B cell (primary cell): ENCODE data around the gene KRTAP10-9.

ENCODE experiments used
- EZH2 ChIP-seq: IDR thresholded peaks from 2 replicates; pipeline ENCODE4 v1.6.1; 2012; ENCODE audit warnings: borderline replicate concordance, low read depth, mild to moderate bottlenecking, moderate library complexity, low read length; ENCODE audit not compliant: insufficient read depth, poor library complexity, severe bottlenecking
- TF ChIP-seq, protein P1 (sequence below): fragments of 200-600 bp; IDR thresholded peaks from one replicate; pipeline ENCODE4 v1.8.0; 2022; ENCODE audit warnings: antibody characterized with exemption, mild to moderate bottlenecking

GRCh38 chr21:44650973-44651675 lies 24.2 kb downstream of the KRTAP10-9 start:
- TF ChIP-seq, protein P1, sequence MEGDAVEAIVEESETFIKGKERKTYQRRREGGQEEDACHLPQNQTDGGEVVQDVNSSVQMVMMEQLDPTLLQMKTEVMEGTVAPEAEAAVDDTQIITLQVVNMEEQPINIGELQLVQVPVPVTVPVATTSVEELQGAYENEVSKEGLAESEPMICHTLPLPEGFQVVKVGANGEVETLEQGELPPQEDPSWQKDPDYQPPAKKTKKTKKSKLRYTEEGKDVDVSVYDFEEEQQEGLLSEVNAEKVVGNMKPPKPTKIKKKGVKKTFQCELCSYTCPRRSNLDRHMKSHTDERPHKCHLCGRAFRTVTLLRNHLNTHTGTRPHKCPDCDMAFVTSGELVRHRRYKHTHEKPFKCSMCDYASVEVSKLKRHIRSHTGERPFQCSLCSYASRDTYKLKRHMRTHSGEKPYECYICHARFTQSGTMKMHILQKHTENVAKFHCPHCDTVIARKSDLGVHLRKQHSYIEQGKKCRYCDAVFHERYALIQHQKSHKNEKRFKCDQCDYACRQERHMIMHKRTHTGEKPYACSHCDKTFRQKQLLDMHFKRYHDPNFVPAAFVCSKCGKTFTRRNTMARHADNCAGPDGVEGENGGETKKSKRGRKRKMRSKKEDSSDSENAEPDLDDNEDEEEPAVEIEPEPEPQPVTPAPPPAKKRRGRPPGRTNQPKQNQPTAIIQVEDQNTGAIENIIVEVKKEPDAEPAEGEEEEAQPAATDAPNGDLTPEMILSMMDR = no peak
- TF ChIP-seq EZH2 = no peak
